ENCODE data around the gene LBH. TPM values are rescaled to one million over a fixed set of nuclear protein-coding genes. Genes with fewer than 3 reads are reported as not detected.

The LBH gene
- total RNA-seq, 1 donor from 2014 or later, result 16.7 TPM

DNA sequence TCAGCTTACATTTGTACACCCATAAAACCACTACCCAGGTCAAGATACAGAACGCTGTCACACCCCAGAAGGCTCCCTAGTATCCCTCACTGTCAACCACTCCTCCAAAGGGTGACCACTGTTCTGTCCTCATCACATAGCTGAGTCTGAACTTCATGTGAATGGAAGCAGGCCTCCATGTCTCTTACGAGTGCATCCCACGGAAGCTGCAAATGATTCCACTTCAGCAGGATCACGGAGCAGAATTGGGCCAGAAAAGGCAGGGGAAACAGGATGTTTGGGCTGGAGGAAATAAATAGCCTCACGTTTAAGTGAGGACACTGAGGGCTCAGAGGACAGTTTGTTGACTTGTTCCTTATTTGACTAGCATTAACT lies 38.4 kb downstream of the LBH start:
- H3K4me3 Mint-ChIP-seq, result no peak overlapping the region
- H3K36me3 Mint-ChIP-seq (ENCODE audit: low read depth), result no peaks in the 10 kb centered on the region
- TF ChIP-seq CTCF (conservative IDR thresholded peaks at IDR 0.05), result no peak
- peaks cover 5% of the 10 kb centered on the region for H3K9me3 Mint-ChIP-seq
- H3K27me3 Mint-ChIP-seq (ENCODE audit: low read depth), result no peaks in the 10 kb centered on the region
- DNase-seq (ENCODE audit: low read depth, low spot score), result no peak
- H3K27ac Mint-ChIP-seq (ENCODE audit: unreplicated experiment), result no peak overlapping the region
- no peaks in the 10 kb centered on the region for H3K4me1 Mint-ChIP-seq

- Mint-ChIP-seq H3K27ac (ENCODE audit: unreplicated experiment) (no peak overlapping the region), H3K4me3 (no peak overlapping the region), H3K36me3 (ENCODE audit: low read depth) (no peaks in the 10 kb centered on the region), H3K9me3 (peaks cover 5% of the 10 kb centered on the region), H3K4me1 (no peaks in the 10 kb centered on the region), H3K27me3 (ENCODE audit: low read depth) (no peaks in the 10 kb centered on the region)
- no peak for TF ChIP-seq CTCF (conservative IDR thresholded peaks at IDR 0.05)
- DNase-seq (ENCODE audit: low read depth, low spot score), result no peak
Measured at GRCh38 chr2:30270166-30270565, 38.8 kb downstream of the LBH start.

- H3K27ac Mint-ChIP-seq (ENCODE audit: unreplicated experiment), result no peak overlapping the region
- H3K27me3 Mint-ChIP-seq (ENCODE audit: low read depth), result no peaks in the 10 kb centered on the region
- H3K4me3 Mint-ChIP-seq, result no peak overlapping the region
- H3K9me3 Mint-ChIP-seq, result peaks cover 2% of the 10 kb centered on the region
- no peak for DNase-seq (ENCODE audit: low read depth, low spot score)
- no peaks in the 10 kb centered on the region for H3K36me3 Mint-ChIP-seq (ENCODE audit: low read depth)
- H3K4me1 Mint-ChIP-seq, result no peaks in the 10 kb centered on the region
- TF ChIP-seq CTCF (conservative IDR thresholded peaks at IDR 0.05), result no peak
Measured at GRCh38 chr2:30271301-30271700, 40.0 kb downstream of the LBH start.

DNA sequence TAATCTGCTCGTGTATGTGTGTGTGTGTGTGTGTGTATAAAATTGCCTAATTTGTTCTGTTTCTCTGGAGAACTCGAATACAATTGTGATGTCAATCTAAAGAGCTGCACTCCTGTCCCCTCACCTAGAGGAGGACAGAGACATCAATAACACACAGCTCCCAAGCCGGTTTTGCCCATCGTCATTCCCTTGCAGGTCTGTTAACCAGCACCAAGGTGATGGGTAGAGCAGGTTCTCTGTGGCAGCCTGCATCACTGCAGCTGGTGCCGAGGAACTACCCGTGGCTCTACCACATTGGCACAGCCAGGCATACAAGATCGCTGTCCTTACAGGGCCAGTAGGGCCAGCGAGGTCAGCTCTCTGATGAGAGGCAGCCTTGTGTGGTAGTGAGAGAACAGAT lies 41.0 kb downstream of the LBH start:
- Mint-ChIP-seq H3K27ac (ENCODE audit: unreplicated experiment) (no peak overlapping the region), H3K4me1 (no peaks in the 10 kb centered on the region)
- TF ChIP-seq CTCF (conservative IDR thresholded peaks at IDR 0.05), result no peak

GRCh38 chr2:30272761-30273573 lies 41.6 kb downstream of the LBH start:
- Mint-ChIP-seq H3K36me3 (ENCODE audit: low read depth) (no peaks in the 10 kb centered on the region), H3K9me3 (no peaks in the 10 kb centered on the region), H3K4me3 (no peak overlapping the region), H3K4me1 (no peaks in the 10 kb centered on the region), H3K27me3 (ENCODE audit: low read depth) (no peaks in the 10 kb centered on the region), H3K27ac (ENCODE audit: unreplicated experiment) (no peak overlapping the region)
- no peak for DNase-seq (ENCODE audit: low read depth, low spot score)
- TF ChIP-seq CTCF (conservative IDR thresholded peaks at IDR 0.05), result no peak

More for the DNA sequence above, 41.0 kb downstream of the LBH start:
- peaks cover 1% of the 10 kb centered on the region for H3K9me3 Mint-ChIP-seq
- H3K4me3 Mint-ChIP-seq, result no peak overlapping the region
- no peaks in the 10 kb centered on the region for H3K36me3 Mint-ChIP-seq (ENCODE audit: low read depth)
- DNase-seq (ENCODE audit: low read depth, low spot score), result no peak
- no peaks in the 10 kb centered on the region for H3K27me3 Mint-ChIP-seq (ENCODE audit: low read depth)
